Non-pigmented ciliary epithelial cell (primary cell): ENCODE data around the gene SREBF1.
"Not testable (repeated sequence)": the region's sequence is repeated elsewhere in the genome, so short reads cannot be mapped to it uniquely, and the experiment has no call there.

Experiments used
- DNase-seq: peaks from one replicate; pipeline ENCODE4 v3.0.0-alpha.2; 2010; ENCODE audit warnings: low read depth

Gene SREBF1

GRCh38 chr17:17811381-17812210, 25.2 kb downstream of the SREBF1 start:
- DNase-seq = no peak

GRCh38 chr17:17810895-17811248, 25.9 kb downstream of the SREBF1 start:
- DNase-seq = no peak

GRCh38 chr17:17810084-17810894, 26.5 kb downstream of the SREBF1 start:
- DNase-seq = no peak

GRCh38 chr17:17809531-17810083, 27.2 kb downstream of the SREBF1 start:
- DNase-seq = no peak

GRCh38 chr17:17808706-17809432, 27.9 kb downstream of the SREBF1 start:
- no peak for DNase-seq

GRCh38 chr17:17808200-17808599, 28.6 kb downstream of the SREBF1 start:
- DNase-seq = not testable (repeated sequence)

- DNase-seq = no peak
Measured at GRCh38 chr17:17807440-17807839, 29.3 kb downstream of the SREBF1 start.

- DNase-seq = no peak
Measured at GRCh38 chr17:17806611-17807274, 30.0 kb downstream of the SREBF1 start.

- no peak for DNase-seq
Measured at GRCh38 chr17:17806035-17806434, 30.8 kb downstream of the SREBF1 start.

- no peak for DNase-seq
Measured at GRCh38 chr17:17805575-17805974, 31.2 kb downstream of the SREBF1 start.

GRCh38 chr17:17804007-17804406, 32.8 kb downstream of the SREBF1 start:
- no peak for DNase-seq

GRCh38 chr17:17801800-17802481, 34.8 kb downstream of the SREBF1 start:
- no peak for DNase-seq

GRCh38 chr17:17800504-17801021, 36.2 kb downstream of the SREBF1 start:
- DNase-seq = no peak

GRCh38 chr17:17798573-17799255, 38.1 kb downstream of the SREBF1 start:
- no peak for DNase-seq

GRCh38 chr17:17798010-17798556, 38.7 kb downstream of the SREBF1 start:
- DNase-seq = no peak

- no peak for DNase-seq
Measured at GRCh38 chr17:17797119-17797809, 39.5 kb downstream of the SREBF1 start.

GRCh38 chr17:17796787-17797061, 40.1 kb downstream of the SREBF1 start:
- DNase-seq = no peak

- DNase-seq = no peak
Measured at GRCh38 chr17:17795946-17796786, 40.6 kb downstream of the SREBF1 start.

- DNase-seq = no peak
Measured at GRCh38 chr17:17795296-17795695, 41.5 kb downstream of the SREBF1 start.
